HG03060 (cell line): ENCODE data around the gene SDCBP2.

Source experiments
- ATAC-seq: cut with Tn5 transposase; IDR thresholded peaks from one replicate; pipeline ENCODE4 v1.9.1; 2021; ENCODE audit warnings: low read depth, moderate number of reproducible peaks; ENCODE audit not compliant: unreplicated experiment

SDCBP2 gene

GRCh38 chr20:1328680-1329330 is at the start of gene SDCBP2:
Gene SDCBP2 (minus strand): TSS chr20:1329139. CDS start chr20:1320416, 8,723 bp downstream.
- ATAC-seq = no peak

GRCh38 chr20:1378735-1379125 is 49.8 kb upstream of the SDCBP2 start:
- ATAC-seq = no peak

- no peak for ATAC-seq
Observed at GRCh38 chr20:1377984-1378734, 49.2 kb upstream of the SDCBP2 start.

- ATAC-seq = no peak
Observed at GRCh38 chr20:1377341-1377871, 48.5 kb upstream of the SDCBP2 start.

GRCh38 chr20:1376408-1377270 is 47.7 kb upstream of the SDCBP2 start:
- no peak for ATAC-seq

- no peak for ATAC-seq
Observed at GRCh38 chr20:1376007-1376406, 47.1 kb upstream of the SDCBP2 start.

GRCh38 chr20:1375515-1375914 is 46.6 kb upstream of the SDCBP2 start:
- ATAC-seq = no peak

- ATAC-seq = no peak
Observed at GRCh38 chr20:1374246-1374645, 45.3 kb upstream of the SDCBP2 start.

GRCh38 chr20:1373614-1374013 is 44.7 kb upstream of the SDCBP2 start:
- ATAC-seq = no peak

- ATAC-seq = no peak
Observed at GRCh38 chr20:1373036-1373435, 44.1 kb upstream of the SDCBP2 start.

- no peak for ATAC-seq
Observed at GRCh38 chr20:1371830-1372539, 43.0 kb upstream of the SDCBP2 start.

- ATAC-seq = no peak
Observed at GRCh38 chr20:1371202-1371782, 42.4 kb upstream of the SDCBP2 start.

- no peak for ATAC-seq
Observed at GRCh38 chr20:1370548-1371110, 41.7 kb upstream of the SDCBP2 start.

- ATAC-seq = no peak
Observed at GRCh38 chr20:1369970-1370369, 41.0 kb upstream of the SDCBP2 start.

GRCh38 chr20:1368448-1369199 is 39.7 kb upstream of the SDCBP2 start:
- no peak for ATAC-seq

GRCh38 chr20:1367479-1367878 is 38.5 kb upstream of the SDCBP2 start:
- no peak for ATAC-seq

- no peak for ATAC-seq
Observed at GRCh38 chr20:1364106-1364505, 35.2 kb upstream of the SDCBP2 start.

- no peak for ATAC-seq
Observed at GRCh38 chr20:1363522-1363921, 34.6 kb upstream of the SDCBP2 start.

GRCh38 chr20:1362484-1362883 is 33.5 kb upstream of the SDCBP2 start:
- no peak for ATAC-seq
